ENCODE data around the gene ITLN1.
"Not testable (repeated sequence)": the region's sequence is repeated elsewhere in the genome, so short reads cannot be mapped to it uniquely, and the experiment has no call there.

ITLN1 gene

DNA sequence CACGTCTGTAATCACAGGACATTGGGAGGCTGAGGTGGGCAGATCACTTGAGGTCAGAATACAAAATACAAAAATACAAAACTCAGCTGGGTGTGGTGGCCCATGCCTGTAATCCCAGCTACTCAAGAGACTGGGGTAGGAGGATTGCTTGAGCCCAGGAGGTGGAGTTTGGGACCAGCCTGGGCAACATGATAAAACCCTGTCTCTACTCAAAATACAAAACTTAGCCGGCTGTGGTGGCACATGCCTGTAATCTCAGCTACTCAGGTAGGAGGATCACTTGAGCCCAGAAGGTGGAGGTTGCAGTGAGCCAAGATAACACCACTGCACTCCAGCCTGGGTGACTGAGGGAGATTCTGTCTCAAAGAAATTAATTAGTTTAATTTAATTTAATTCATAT is 6.5 kb upstream of the ITLN1 start:
- TF ChIP-seq, protein P1, sequence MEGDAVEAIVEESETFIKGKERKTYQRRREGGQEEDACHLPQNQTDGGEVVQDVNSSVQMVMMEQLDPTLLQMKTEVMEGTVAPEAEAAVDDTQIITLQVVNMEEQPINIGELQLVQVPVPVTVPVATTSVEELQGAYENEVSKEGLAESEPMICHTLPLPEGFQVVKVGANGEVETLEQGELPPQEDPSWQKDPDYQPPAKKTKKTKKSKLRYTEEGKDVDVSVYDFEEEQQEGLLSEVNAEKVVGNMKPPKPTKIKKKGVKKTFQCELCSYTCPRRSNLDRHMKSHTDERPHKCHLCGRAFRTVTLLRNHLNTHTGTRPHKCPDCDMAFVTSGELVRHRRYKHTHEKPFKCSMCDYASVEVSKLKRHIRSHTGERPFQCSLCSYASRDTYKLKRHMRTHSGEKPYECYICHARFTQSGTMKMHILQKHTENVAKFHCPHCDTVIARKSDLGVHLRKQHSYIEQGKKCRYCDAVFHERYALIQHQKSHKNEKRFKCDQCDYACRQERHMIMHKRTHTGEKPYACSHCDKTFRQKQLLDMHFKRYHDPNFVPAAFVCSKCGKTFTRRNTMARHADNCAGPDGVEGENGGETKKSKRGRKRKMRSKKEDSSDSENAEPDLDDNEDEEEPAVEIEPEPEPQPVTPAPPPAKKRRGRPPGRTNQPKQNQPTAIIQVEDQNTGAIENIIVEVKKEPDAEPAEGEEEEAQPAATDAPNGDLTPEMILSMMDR (IDR thresholded peaks at IDR 0.05; ENCODE audit: control insufficient read depth, extremely low read depth, insufficient read depth) = no peak
- DNase-seq (ENCODE audit: low read depth) = no peak
- H3K4me3 ChIP-seq (ENCODE audit: low read depth, low read length) = no peak overlapping the region

DNA sequence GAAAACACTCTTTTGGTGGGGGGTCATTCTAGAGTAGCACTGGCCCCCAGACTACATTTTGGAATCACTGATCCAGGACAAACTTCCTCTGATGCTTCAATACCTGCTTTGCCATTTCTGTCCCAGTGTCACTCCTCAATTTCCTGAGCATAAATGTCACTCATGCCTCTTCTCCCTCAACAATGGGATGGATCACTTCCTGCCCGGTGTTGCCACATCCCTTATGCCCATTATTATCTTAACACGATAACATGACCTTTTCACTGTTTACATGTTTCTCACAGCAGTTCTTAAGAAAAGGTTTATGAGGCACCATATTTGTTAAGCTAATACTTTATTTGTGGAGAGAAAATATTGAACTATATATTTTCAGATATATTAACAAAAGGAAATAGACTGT is 3.9 kb upstream of the ITLN1 start:
- DNase-seq (ENCODE audit: low read depth) = no peak
- TF ChIP-seq, protein P1 (IDR thresholded peaks at IDR 0.05; ENCODE audit: control insufficient read depth, extremely low read depth, insufficient read depth) = no peak
- no peak overlapping the region for H3K4me3 ChIP-seq (ENCODE audit: low read depth, low read length)

DNA sequence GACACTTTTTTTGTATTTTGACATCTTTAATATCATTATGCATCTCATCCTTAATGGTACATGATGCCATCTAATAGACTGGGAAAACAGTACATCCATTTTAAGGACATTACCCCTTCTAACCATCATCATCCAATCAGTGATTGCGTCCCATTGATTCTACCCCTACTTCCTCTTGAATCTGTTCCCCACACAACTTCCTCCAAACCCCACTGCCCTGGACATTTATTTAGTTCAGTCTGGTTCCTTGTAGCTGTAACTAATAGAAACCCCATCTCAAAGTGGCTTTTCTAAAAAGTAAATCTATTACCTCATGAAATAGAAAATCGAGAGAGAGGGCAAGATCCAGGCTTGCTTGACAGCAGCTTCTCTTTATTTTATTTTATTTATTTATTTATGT is 2.1 kb upstream of the ITLN1 start:
- H3K4me3 ChIP-seq (ENCODE audit: low read depth, low read length) = no peak overlapping the region
- TF ChIP-seq, protein P1 (IDR thresholded peaks at IDR 0.05; ENCODE audit: control insufficient read depth, extremely low read depth, insufficient read depth) = no peak
- no peak for DNase-seq (ENCODE audit: low read depth)

DNA sequence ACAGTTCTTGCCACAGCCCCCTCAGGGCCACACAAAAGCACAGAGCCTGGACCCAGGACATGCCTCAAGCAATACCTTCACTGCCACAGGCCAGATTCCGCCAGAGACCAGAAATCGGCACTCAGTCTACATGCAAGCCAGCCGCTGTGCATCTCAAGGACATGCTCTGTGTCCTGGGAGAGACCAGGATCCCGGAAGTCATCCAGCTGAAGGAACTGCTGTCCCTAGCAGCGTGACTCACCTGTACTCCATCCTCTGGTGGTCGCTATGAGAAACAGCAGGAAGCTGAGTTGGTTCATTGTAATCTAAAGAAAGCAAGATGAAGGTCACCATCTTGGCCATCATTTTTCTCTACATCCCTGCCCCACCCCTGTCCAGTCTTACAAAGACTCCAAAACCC is 401 bp downstream of the ITLN1 start:
- TF ChIP-seq, protein P1 (IDR thresholded peaks at IDR 0.05; ENCODE audit: control insufficient read depth, extremely low read depth, insufficient read depth) = no peak
- DNase-seq (ENCODE audit: low read depth) = no peak

DNA sequence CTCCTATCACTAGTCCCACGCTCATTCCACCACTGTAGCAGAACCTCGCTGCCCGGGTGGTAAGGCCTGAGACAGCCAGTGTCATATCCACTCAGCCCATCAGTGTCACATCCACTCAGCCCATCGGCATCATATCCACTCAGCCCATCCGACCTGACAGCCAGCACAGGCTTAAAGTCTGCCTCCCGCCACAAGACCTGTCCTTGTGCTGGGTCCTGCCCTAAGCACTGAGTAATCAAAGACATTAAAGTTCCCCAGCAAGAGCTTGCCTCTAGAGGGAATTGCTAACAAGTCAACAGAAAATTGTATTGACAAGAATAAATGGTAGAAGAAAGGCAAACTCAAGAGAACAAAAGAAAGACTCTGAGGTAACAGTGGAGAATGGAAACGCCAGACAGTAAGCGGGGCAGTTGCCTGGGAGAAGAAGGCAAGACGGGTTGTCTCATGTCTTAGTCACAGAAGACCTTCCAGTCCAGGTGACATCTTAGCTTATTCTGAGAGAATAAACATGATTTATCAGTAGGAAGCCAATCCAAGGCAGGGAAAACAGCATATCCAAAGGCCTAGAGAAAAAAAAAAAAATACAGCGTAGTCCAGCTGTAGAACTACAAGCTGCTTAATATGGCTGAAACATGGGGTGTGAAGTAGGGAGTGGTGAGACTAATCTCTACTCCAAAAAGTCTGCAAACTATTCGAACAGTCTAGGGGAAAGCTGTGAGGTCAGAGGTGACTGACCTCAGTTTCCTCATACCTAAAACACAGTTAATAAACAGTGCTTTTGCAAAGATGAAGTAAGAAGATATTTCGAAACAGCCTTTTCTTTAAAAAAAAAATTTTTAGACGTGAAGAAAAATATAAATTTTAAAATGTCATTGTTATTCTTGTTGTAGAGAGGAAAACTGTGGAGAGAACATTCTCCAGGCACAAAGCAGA is 1.1 kb downstream of the ITLN1 start:
- TF ChIP-seq, protein P1 (IDR thresholded peaks at IDR 0.05; ENCODE audit: control insufficient read depth, extremely low read depth, insufficient read depth) = no peak
- no peak overlapping the region for H3K4me3 ChIP-seq (ENCODE audit: low read depth, low read length)
- no peak for DNase-seq (ENCODE audit: low read depth)

More for the DNA sequence above, 401 bp downstream of the ITLN1 start:
- no peak overlapping the region for H3K4me3 ChIP-seq (ENCODE audit: low read depth, low read length)

DNA sequence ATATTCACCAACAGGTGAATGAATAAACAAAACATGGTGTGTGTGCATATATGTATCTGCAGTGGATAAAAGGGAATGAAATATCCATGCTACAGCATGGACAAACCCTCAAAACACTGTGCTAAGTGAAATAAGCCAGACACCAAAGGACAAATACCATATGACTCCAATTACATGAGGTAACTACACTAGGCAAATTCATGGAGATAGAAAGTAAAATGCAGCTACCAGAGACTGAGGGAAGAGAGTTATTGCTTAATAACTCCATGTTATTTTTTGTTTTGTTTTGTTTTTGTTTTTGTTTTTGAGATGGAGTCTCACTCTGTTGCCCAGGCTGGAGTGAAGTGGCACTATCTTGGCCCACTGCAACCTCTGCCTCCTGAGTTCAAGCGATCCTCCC is 2.4 kb downstream of the ITLN1 start:
- TF ChIP-seq, protein P1 (IDR thresholded peaks at IDR 0.05; ENCODE audit: control insufficient read depth, extremely low read depth, insufficient read depth) = no peak
- no peak overlapping the region for H3K4me3 ChIP-seq (ENCODE audit: low read depth, low read length)
- no peak for DNase-seq (ENCODE audit: low read depth)

DNA sequence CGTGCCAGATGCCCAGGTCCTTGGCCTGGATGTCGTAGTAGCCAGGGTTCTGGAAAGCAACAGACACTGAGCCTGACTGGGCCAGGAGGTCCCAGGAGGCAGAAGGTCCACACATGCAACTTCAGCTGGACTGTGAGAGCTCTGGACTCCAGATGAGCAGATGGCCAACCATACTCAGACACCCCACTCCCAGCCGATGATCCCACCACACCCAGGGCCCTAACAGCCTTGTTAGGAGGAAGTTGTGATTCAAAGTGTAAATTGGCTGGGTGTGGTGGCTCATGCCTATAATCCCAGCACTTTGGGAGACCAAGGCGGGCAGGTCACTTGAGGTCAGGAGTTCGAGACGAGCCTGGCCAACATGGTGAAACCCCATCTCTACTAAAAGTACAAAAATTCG is 3.7 kb downstream of the ITLN1 start:
- not testable (repeated sequence) for DNase-seq (ENCODE audit: low read depth); H3K4me3 ChIP-seq (ENCODE audit: low read depth, low read length)
